Stimulated activated CD4-positive, alpha-beta T cell treated with anti-CD3 and anti-CD28 coated beads, Interleukin-15, amount 100 ng/mL, for 24 hours (primary cell): ENCODE data around the gene SETDB1.
"Not testable (repeated sequence)": the region's sequence is repeated elsewhere in the genome, so short reads cannot be mapped to it uniquely, and the experiment has no call there.

Source experiments
- DNase-seq: peaks from one replicate; pipeline ENCODE4 v3.0.0-alpha.2; 2020

SETDB1 gene

GRCh38 chr1:150926097-150926741 is at the start of gene SETDB1:
TSS of gene SETDB1 (plus strand) at chr1:150926363. CDS start at chr1:150927715, 1,352 bp downstream.
- peak; percentile 96 for DNase-seq

DNA sequence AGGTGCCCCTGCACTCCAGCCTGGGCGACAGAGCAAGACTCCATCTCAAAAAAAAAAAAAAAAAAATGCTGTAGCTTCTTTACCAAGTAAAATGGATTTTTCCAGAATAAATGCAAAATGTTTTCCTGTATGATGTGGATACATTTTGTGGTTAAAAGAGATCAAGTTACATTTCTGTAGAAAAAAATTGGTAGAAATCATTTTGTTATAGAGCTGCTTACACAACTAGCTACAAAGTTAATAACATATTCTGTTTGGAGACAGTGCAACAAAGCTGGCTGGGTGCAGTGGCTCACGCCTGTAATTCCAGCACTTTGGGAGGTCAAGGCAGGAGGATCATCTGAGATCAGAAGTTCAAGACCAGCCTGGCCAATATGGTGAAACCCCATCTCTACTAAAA is 47.2 kb upstream of the SETDB1 start:
- not testable (repeated sequence) for DNase-seq

DNA sequence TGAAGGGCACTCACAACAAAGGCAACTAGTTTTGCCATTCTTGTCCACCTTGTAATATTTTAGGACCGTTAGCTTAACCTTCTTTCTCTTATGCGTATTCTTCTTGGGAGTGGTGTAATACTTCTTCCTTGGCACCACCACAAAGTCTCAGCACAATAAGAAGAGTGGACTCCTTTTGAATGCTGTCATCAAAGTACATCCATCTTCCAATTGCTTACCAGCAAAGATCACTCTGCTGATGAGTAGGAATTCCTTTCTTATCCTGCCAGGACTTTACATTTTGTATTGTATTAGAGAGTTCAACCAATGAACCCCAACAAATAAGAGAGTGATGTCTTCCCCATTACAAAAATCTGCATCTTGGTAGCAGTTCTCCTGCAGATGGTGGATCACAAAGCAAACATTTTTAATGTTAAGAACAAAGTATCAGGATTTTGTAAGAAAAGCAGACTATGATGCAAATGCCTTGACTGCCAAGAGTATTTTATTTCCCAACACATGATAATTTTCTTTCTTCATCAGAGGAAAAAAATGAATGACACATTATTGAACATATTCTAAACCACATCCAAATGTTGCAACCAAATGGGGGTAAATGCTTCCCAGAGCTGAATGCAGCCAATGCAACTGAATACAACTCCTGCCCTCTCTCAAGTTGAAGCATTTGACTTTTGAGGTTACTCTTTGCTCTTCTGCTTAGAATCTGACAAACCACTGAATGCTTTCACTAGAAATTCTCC is 44.7 kb upstream of the SETDB1 start:
- no peak for DNase-seq

DNA sequence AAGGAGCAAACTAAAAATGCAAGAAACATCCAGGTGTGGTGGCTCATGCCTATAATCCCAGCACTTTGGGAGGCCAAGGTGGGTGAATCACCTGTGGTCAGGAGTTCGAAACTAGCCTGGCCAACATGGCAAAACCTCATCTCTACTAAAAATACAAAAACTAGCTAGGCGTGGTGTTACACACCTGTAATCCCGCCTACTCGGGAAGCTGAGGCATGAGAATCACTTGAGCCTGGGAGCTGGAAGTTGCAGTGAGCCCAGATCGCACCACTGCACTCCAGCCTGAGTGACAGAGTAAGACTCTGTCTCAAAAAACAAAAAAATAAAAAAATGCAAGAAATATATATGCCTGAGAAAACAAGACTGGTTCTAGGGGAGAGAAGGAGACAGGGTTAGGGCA is 43.0 kb upstream of the SETDB1 start:
- not testable (repeated sequence) for DNase-seq

DNA sequence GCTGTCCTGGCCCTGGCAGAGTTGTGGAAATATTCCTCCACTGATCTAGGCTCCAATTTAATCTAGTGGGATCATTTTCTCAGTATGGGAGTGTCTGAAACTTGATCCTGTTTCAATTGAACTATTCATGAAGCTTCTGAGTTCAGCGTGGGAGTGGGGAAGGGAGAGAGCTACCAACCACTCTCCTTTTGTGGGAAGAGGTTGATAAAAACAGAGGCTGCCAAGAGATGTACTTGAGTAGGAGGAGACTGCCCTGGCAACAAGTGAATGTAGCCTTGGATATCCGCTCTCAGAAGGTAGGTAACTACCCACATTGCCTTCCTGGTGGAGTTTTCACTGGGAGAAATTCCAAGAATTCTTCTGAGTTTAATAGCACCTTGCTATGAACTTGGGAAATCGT is 39.1 kb upstream of the SETDB1 start, which contains the start of gene CTXND2:
CTXND2 (plus strand) TSS at position 119 of the 400 bp plus-strand sequence. CDS start 25,179 bp downstream, outside the sequence.
- no peak for DNase-seq

- DNase-seq, result no peak
Measured at GRCh38 chr1:150888727-150889126, 37.4 kb upstream of the SETDB1 start.

DNA sequence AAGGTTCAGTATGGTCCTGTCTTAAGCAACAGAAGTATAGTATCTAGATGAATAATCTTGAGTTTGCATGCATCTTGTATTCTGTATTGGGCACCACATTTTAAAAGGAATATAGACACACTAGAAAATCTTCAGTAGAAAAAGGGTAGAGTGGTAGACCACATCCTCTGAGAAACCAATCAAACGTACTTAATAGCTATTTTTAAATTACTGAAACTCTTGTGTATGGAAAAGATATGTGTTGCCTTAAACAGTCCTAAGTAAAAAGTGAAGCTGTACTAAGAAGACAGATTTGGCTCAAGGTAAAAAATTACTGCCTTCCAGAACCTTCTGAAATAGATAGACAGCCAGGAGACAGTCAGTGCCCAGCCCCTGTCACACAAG is 36.1 kb upstream of the SETDB1 start:
- no peak for DNase-seq

- DNase-seq, result no peak
Measured at GRCh38 chr1:150893336-150893913, 32.7 kb upstream of the SETDB1 start.

DNA sequence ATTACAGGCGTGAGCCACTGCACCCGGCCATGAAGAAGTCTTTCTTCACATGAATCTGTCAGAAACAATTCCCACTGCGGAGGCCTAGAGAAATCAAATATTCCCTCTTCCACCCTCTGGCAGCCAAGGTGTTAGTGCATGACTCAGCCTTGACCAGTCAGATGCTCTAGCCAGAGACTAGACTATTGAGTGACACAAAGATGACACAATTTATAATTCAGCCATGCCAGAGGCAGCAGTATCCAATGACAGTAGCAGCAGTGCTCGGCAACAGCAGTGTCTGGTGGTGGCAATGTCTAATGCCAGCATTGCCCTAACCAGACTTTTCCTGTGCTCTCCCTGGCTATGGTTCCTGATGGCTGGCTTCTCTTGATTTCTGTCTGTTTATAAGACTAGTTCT is 30.5 kb upstream of the SETDB1 start:
- no peak for DNase-seq

- not testable (repeated sequence) for DNase-seq
Measured at GRCh38 chr1:150899795-150900194, 26.4 kb upstream of the SETDB1 start.

DNA sequence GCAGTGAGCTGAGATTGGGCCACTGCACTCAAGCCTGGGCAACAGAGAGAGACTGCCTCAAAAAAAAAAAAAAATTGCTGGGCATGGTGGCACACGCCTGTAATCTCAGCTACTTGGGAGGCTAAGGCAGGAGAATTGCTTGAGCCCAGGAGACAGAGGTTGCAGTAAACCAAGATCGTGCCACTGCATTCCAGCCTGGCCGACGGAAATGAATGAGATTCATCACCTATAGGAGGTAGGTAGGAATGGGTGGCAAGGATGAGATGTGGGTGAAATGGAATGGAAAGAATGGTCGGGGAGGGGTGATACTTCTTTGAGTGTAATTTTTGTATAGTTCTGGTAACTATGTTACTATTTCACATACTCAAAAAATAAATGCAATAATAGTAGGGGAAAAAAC is 23.8 kb upstream of the SETDB1 start:
- DNase-seq, result no peak

- no peak for DNase-seq
Measured at GRCh38 chr1:150902751-150903150, 23.4 kb upstream of the SETDB1 start.

GRCh38 chr1:150905301-150905700 is 20.9 kb upstream of the SETDB1 start:
- no peak for DNase-seq

DNA sequence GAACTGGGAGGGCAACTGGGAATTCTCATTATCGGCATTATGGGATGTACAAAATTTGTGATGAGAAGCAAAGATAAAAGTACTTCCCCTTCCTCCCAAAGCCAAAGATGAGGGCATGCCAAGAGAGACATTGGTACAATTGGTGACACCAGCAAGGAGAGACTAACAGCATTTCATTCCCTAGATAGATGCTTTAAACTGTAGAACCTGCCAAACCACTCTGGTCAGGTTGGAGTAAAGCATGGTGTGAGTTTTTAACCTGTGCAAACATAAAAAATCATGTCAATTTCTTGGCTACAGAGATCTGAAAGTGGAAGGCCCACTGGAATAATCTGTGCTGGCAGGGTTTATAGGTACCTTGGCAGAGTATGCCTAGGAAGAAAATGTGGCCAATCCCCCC is 19.8 kb upstream of the SETDB1 start:
- DNase-seq, result no peak

DNA sequence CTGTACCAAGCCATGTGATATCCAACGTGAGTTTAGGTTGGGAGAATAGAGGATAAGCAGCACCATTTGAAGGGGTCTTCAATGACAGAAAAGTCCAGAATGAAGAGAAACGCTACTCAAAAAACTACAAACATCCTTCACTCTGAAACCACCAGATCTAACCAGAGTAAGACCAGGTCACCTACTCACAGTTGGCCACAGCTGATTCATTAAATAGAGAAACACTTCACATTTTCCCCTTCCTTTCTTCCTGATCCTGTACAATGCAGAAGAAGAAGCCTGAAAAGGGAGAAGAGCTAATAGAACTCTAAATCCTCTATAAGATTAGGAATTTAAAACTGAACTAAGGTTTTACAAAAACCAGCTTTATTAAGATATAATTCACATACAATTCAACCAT is 19.4 kb upstream of the SETDB1 start:
- no peak for DNase-seq

- DNase-seq, result no peak
Measured at GRCh38 chr1:150909585-150910180, 16.5 kb upstream of the SETDB1 start.

GRCh38 chr1:150912623-150913022 is 13.5 kb upstream of the SETDB1 start:
- no peak for DNase-seq

- DNase-seq, result no peak
Measured at GRCh38 chr1:150917387-150917786, 8.8 kb upstream of the SETDB1 start.

GRCh38 chr1:150922519-150922975 is 3.6 kb upstream of the SETDB1 start:
- DNase-seq, result peak; percentile 88

- DNase-seq, result peak; percentile 23
Measured at GRCh38 chr1:150925080-150925479, 1.1 kb upstream of the SETDB1 start.

DNA sequence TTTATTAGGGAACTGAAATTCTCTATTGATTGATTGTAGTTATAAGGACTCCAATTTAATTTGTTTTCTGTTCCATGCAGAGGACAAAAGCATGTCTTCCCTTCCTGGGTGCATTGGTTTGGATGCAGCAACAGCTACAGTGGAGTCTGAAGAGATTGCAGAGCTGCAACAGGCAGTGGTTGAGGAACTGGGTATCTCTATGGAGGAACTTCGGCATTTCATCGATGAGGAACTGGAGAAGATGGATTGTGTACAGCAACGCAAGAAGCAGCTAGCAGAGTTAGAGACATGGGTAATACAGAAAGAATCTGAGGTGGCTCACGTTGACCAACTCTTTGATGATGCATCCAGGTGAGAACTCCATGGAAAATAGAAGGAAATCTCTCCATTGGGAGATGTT is 1.5 kb downstream of the SETDB1 start:
- no peak for DNase-seq

DNA sequence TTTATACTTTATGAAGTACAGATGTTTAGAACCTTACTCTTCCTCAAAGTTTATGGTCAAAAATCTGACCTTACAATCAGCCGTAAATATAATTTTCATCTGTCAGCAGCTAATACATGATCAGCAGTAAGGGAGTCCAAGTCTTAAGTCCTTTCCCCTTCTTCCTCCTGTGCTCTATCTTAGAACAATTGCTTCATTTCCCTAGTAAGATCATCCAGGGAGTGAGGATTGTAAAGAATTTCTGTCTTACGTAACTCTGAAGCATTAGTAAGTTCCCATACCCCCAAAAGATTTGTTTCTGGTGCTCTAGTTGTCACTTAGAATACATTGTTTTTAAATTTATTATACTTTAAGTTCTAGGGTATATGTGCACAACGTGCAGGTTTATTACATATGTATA is 2.1 kb downstream of the SETDB1 start:
- DNase-seq, result no peak

- not testable (repeated sequence) for DNase-seq
Measured at GRCh38 chr1:150928775-150929174, 2.6 kb downstream of the SETDB1 start.

GRCh38 chr1:150931773-150932172 is 5.6 kb downstream of the SETDB1 start:
- DNase-seq, result no peak
